GM23338 (cell line): ENCODE measurements around the gene MASP2. TPM values are rescaled to one million over a fixed set of nuclear protein-coding genes. Genes with fewer than 3 reads are reported as not detected.

ENCODE experiments used
- ATAC-seq: fragments of 200-7000 bp; cut with Tn5 transposase; 3 replicates; pipeline ENCODE4 v1.9.1; 2020
- DNase-seq: peaks from one replicate; pipeline ENCODE4 v3.0.0-alpha.2; 2015; ENCODE audit warnings: low spot score
- H2AFZ ChIP-seq: fragments of 200-600 bp; sonication (generic); 2 replicates; pipeline ENCODE4 v1.8.0; 2016; ENCODE audit warnings: antibody characterized with exemption, mild to moderate bottlenecking, moderate library complexity
- H3F3A ChIP-seq: fragments of 200-600 bp; sonication (generic); replicated peaks from 2 replicates; pipeline ENCODE4 v1.8.0; 2017; ENCODE audit warnings: antibody characterized with exemption, mixed run types, low read depth
- H3K27ac ChIP-seq: fragments of 200-600 bp; sonication (generic); 2 replicates; pipeline ENCODE4 v1.6.1; 2016; ENCODE audit warnings: low read depth
- H3K27me3 ChIP-seq: fragments of 200-600 bp; sonication (generic); 2 replicates; pipeline ENCODE4 v1.8.0; 2016; ENCODE audit warnings: mild to moderate bottlenecking, mixed run types, moderate library complexity; ENCODE audit not compliant: insufficient read depth
- H3K36me3 ChIP-seq: fragments of 200-600 bp; sonication (generic); 2 replicates; pipeline ENCODE4 v1.8.0; 2016; ENCODE audit warnings: mild to moderate bottlenecking; ENCODE audit not compliant: insufficient read depth
- H3K4me1 ChIP-seq: fragments of 200-600 bp; sonication (generic); 2 replicates; pipeline ENCODE4 v1.8.0; 2016; ENCODE audit warnings: mild to moderate bottlenecking, moderate library complexity; ENCODE audit not compliant: insufficient read depth
- H3K4me2 ChIP-seq: fragments of 200-600 bp; sonication (generic); 2 replicates; pipeline ENCODE4 v1.7.1; 2017; ENCODE audit warnings: mixed run types
- H3K4me3 ChIP-seq: fragments of 200-600 bp; sonication (generic); 2 replicates; pipeline ENCODE4 v1.6.1; 2016; ENCODE audit warnings: mixed run types
- H3K79me2 ChIP-seq: fragments of 200-600 bp; sonication (generic); replicated peaks from 2 replicates; pipeline ENCODE4 v1.8.0; 2017; ENCODE audit warnings: mild to moderate bottlenecking; ENCODE audit not compliant: insufficient read depth
- H3K9me2 ChIP-seq: fragments of 200-600 bp; sonication (generic); 2 replicates; pipeline ENCODE4 v1.8.0; 2017; ENCODE audit not compliant: insufficient read depth
- H4K20me1 ChIP-seq: fragments of 200-600 bp; sonication (generic); replicated peaks from 2 replicates; pipeline ENCODE4 v1.8.0; 2017; ENCODE audit warnings: mild to moderate bottlenecking; ENCODE audit not compliant: insufficient read depth
- H3K27ac Mint-ChIP-seq: 2 replicates; pipeline ENCODE4 v1.8.0; 2020; ENCODE audit warnings: inconsistent platforms, mild to moderate bottlenecking, moderate library complexity, mixed read lengths
- H3K27me3 Mint-ChIP-seq: 3 replicates; pipeline ENCODE4 v1.8.0; 2022; ENCODE audit warnings: low read depth, mild to moderate bottlenecking, moderate library complexity, mixed read lengths, inconsistent platforms; ENCODE audit not compliant: insufficient read depth, poor library complexity
- H3K36me3 Mint-ChIP-seq: 3 replicates; pipeline ENCODE4 v1.8.0; 2021; ENCODE audit warnings: low read depth, mild to moderate bottlenecking, inconsistent platforms, moderate library complexity, mixed read lengths
- H3K4me1 Mint-ChIP-seq: 3 replicates; pipeline ENCODE4 v1.8.0; 2020; ENCODE audit warnings: mild to moderate bottlenecking, inconsistent platforms, mixed read lengths
- H3K4me3 Mint-ChIP-seq: 3 replicates; pipeline ENCODE4 v1.8.0; 2021; ENCODE audit warnings: moderate library complexity, mild to moderate bottlenecking, inconsistent platforms, mixed read lengths
- H3K9me3 Mint-ChIP-seq: 3 replicates; pipeline ENCODE4 v1.8.0; 2020; ENCODE audit warnings: moderate library complexity, mild to moderate bottlenecking, inconsistent platforms, mixed read lengths
- CREB1 ChIP-seq: fragments of 250-450 bp; sonication (Bioruptor Pico); IDR thresholded peaks from 2 replicates; pipeline ENCODE4 v1.5.0; 2020; ENCODE audit warnings: low read depth, mild to moderate bottlenecking, moderate library complexity
- EZH2 ChIP-seq: fragments of 200-600 bp; sonication (generic); IDR thresholded peaks from one replicate; pipeline ENCODE4 v1.8.0; 2017; ENCODE audit warnings: antibody characterized with exemption, mild to moderate bottlenecking, low read depth; ENCODE audit not compliant: unreplicated experiment
- EZH2phosphoT487 ChIP-seq: fragments of 200-600 bp; sonication (generic); IDR thresholded peaks from one replicate; pipeline ENCODE4 v1.8.1; 2018; ENCODE audit warnings: antibody characterized with exemption; ENCODE audit not compliant: unreplicated experiment
- JUNB ChIP-seq: IDR thresholded peaks from one replicate; pipeline ENCODE4 v1.6.1; 2016; ENCODE audit warnings: antibody characterized with exemption; ENCODE audit not compliant: unreplicated experiment
- NANOG ChIP-seq: IDR thresholded peaks from 2 replicates; pipeline ENCODE4 v1.6.1; 2016; ENCODE audit warnings: antibody characterized with exemption, borderline replicate concordance
- POLR2AphosphoS5 ChIP-seq: IDR thresholded peaks from 2 replicates; pipeline ENCODE4 v1.6.1; 2016; ENCODE audit warnings: antibody characterized with exemption, low read depth
- STAT1 ChIP-seq: IDR thresholded peaks from one replicate; pipeline ENCODE4 v1.6.1; 2016; ENCODE audit warnings: antibody characterized with exemption; ENCODE audit not compliant: unreplicated experiment
- ZNF114 ChIP-seq: fragments of 250-450 bp; sonication (Bioruptor Pico); IDR thresholded peaks from 2 replicates; pipeline ENCODE4 v1.5.0; 2020; ENCODE audit warnings: mild to moderate bottlenecking, moderate library complexity
- ZNF331 ChIP-seq: fragments of 250-450 bp; sonication (Bioruptor Pico); IDR thresholded peaks from 2 replicates; pipeline ENCODE4 v1.5.0; 2020; ENCODE audit warnings: low read depth, mild to moderate bottlenecking, moderate library complexity
- polyA plus RNA-seq: library from polyadenylated mRNA; unstranded; fragments of >200 nt; fragmentation: Nextera tagmentation; extraction: Ambion mirVana; gene quantifications from 2 replicates; pipeline ENCODE4 v1.2.1, GENCODE V29; 2016
- total RNA-seq: library from RNA; depleted of rRNA; stranded (reverse); fragments of >200 nt; shearing (Covaris generic); gene quantifications from 2 replicates; pipeline ENCODE4 v1.2.3, GENCODE V29; 2014
- TF ChIP-seq, protein P1 (sequence below), 2 experiments: fragments of 200-600 bp in 1 of 2; sonication (generic) in 1 of 2; conservative IDR thresholded peaks; 2 replicates each; pipeline versions ENCODE4 v1.5.1 to v1.6.1; 2016 to 2017; ENCODE audit warnings: antibody characterized with exemption in 2 of 2, low read depth in 2 of 2, mild to moderate bottlenecking in 2 of 2, moderate library complexity in 1 of 2
- TF ChIP-seq, protein P2 (sequence below): IDR thresholded peaks from 2 replicates; pipeline ENCODE4 v1.6.1; 2016; ENCODE audit warnings: antibody characterized with exemption
- TF ChIP-seq, protein P3 (sequence below): fragments of 250-450 bp; sonication (Bioruptor Pico); IDR thresholded peaks from 2 replicates; pipeline ENCODE4 v1.5.0; 2020; ENCODE audit warnings: mild to moderate bottlenecking, moderate library complexity
- TF ChIP-seq, protein P4 (sequence below): IDR thresholded peaks from one replicate; pipeline ENCODE4 v1.6.1; 2018; ENCODE audit warnings: antibody characterized with exemption; ENCODE audit not compliant: unreplicated experiment

Gene MASP2
- total and polyA plus RNA-seq, 2 experiments from 2014 or later = 0.71 to 1.5 TPM

DNA sequence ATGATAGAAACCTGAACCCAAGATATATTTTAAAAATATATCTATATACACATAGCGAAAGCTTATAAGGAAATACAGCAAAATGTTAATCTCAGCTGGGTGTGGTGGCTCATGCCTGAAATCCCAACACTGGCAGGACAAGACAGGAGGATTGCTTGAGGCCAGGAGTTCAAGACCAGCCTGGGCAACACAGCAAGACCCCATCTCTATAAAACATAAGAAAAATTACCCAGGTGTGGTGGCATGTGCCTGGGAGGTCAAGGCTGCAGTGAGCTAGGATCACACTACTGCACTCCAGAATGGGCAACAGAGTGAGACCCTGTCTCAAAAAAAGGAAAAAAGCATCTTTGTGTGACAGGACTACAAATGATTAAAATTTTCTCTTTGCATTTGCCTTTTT is 18.8 kb upstream of the MASP2 start:
- Mint-ChIP-seq H3K36me3 (peaks cover 72% of the 10 kb centered on the region), H3K9me3 (no peaks in the 10 kb centered on the region), H3K4me3 (no peak overlapping the region), H3K27me3 (peaks cover under 1% of the 10 kb centered on the region), H3K4me1 (peaks cover 3% of the 10 kb centered on the region), H3K27ac (no peak overlapping the region)
- Histone ChIP-seq H2AFZ (no peak overlapping the region), H3K4me3 (no peak overlapping the region), H3K9me2 (no peaks in the 10 kb centered on the region), H3K4me2 (no peak overlapping the region), H4K20me1 (peaks cover 4% of the 10 kb centered on the region; the same call in 1 of the 2 replicates), H3K27ac (no peak overlapping the region), H3K4me1 (0 out of 2 replicates have a peak, but pooled peaks cover 5% of the 10 kb centered on the region), H3K27me3 (no peaks in the 10 kb centered on the region), H3F3A (peaks cover 39% of the 10 kb centered on the region), H3K36me3 (peaks cover 33% of the 10 kb centered on the region), H3K79me2 (peaks cover 2% of the 10 kb centered on the region; the same call in 1 of the 2 replicates)
- ATAC-seq = no peak
- no peak for DNase-seq
- TF ChIP-seq, protein P1, sequence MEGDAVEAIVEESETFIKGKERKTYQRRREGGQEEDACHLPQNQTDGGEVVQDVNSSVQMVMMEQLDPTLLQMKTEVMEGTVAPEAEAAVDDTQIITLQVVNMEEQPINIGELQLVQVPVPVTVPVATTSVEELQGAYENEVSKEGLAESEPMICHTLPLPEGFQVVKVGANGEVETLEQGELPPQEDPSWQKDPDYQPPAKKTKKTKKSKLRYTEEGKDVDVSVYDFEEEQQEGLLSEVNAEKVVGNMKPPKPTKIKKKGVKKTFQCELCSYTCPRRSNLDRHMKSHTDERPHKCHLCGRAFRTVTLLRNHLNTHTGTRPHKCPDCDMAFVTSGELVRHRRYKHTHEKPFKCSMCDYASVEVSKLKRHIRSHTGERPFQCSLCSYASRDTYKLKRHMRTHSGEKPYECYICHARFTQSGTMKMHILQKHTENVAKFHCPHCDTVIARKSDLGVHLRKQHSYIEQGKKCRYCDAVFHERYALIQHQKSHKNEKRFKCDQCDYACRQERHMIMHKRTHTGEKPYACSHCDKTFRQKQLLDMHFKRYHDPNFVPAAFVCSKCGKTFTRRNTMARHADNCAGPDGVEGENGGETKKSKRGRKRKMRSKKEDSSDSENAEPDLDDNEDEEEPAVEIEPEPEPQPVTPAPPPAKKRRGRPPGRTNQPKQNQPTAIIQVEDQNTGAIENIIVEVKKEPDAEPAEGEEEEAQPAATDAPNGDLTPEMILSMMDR (conservative IDR thresholded peaks at IDR 0.05; ENCODE audit: low read depth in 2 of 2) = no peak
- TF ChIP-seq CREB1 (CRISPR knock-in tag) (no peak), JUNB (no peak), STAT1 (no peak), ZNF114 (CRISPR knock-in tag) (no peak), ZNF331 (CRISPR knock-in tag) (no peak), POLR2AphosphoS5 (no peak), EZH2phosphoT487 (no peak), EZH2 (no peak), NANOG (no peak)
- TF ChIP-seq, protein P2, sequence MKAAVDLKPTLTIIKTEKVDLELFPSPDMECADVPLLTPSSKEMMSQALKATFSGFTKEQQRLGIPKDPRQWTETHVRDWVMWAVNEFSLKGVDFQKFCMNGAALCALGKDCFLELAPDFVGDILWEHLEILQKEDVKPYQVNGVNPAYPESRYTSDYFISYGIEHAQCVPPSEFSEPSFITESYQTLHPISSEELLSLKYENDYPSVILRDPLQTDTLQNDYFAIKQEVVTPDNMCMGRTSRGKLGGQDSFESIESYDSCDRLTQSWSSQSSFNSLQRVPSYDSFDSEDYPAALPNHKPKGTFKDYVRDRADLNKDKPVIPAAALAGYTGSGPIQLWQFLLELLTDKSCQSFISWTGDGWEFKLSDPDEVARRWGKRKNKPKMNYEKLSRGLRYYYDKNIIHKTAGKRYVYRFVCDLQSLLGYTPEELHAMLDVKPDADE = no peak
- TF ChIP-seq, protein P3, sequence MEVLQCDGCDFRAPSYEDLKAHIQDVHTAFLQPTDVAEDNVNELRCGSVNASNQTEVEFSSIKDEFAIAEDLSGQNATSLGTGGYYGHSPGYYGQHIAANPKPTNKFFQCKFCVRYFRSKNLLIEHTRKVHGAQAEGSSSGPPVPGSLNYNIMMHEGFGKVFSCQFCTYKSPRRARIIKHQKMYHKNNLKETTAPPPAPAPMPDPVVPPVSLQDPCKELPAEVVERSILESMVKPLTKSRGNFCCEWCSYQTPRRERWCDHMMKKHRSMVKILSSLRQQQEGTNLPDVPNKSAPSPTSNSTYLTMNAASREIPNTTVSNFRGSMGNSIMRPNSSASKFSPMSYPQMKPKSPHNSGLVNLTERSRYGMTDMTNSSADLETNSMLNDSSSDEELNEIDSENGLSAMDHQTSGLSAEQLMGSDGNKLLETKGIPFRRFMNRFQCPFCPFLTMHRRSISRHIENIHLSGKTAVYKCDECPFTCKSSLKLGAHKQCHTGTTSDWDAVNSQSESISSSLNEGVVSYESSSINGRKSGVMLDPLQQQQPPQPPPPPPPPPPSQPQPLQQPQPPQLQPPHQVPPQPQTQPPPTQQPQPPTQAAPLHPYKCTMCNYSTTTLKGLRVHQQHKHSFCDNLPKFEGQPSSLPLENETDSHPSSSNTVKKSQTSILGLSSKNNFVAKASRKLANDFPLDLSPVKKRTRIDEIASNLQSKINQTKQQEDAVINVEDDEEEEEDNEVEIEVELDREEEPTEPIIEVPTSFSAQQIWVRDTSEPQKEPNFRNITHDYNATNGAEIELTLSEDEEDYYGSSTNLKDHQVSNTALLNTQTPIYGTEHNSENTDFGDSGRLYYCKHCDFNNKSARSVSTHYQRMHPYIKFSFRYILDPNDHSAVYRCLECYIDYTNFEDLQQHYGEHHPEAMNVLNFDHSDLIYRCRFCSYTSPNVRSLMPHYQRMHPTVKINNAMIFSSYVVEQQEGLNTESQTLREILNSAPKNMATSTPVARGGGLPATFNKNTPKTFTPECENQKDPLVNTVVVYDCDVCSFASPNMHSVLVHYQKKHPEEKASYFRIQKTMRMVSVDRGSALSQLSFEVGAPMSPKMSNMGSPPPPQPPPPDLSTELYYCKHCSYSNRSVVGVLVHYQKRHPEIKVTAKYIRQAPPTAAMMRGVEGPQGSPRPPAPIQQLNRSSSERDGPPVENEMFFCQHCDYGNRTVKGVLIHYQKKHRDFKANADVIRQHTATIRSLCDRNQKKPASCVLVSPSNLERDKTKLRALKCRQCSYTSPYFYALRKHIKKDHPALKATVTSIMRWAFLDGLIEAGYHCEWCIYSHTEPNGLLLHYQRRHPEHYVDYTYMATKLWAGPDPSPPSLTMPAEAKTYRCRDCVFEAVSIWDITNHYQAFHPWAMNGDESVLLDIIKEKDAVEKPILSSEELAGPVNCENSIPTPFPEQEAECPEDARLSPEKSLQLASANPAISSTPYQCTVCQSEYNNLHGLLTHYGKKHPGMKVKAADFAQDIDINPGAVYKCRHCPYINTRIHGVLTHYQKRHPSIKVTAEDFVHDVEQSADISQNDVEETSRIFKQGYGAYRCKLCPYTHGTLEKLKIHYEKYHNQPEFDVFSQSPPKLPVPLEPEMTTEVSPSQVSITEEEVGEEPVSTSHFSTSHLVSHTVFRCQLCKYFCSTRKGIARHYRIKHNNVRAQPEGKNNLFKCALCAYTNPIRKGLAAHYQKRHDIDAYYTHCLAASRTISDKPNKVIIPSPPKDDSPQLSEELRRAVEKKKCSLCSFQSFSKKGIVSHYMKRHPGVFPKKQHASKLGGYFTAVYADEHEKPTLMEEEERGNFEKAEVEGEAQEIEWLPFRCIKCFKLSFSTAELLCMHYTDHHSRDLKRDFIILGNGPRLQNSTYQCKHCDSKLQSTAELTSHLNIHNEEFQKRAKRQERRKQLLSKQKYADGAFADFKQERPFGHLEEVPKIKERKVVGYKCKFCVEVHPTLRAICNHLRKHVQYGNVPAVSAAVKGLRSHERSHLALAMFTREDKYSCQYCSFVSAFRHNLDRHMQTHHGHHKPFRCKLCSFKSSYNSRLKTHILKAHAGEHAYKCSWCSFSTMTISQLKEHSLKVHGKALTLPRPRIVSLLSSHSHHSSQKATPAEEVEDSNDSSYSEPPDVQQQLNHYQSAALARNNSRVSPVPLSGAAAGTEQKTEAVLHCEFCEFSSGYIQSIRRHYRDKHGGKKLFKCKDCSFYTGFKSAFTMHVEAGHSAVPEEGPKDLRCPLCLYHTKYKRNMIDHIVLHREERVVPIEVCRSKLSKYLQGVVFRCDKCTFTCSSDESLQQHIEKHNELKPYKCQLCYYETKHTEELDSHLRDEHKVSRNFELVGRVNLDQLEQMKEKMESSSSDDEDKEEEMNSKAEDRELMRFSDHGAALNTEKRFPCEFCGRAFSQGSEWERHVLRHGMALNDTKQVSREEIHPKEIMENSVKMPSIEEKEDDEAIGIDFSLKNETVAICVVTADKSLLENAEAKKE (CRISPR knock-in tag) = no peak
- TF ChIP-seq, protein P4, sequence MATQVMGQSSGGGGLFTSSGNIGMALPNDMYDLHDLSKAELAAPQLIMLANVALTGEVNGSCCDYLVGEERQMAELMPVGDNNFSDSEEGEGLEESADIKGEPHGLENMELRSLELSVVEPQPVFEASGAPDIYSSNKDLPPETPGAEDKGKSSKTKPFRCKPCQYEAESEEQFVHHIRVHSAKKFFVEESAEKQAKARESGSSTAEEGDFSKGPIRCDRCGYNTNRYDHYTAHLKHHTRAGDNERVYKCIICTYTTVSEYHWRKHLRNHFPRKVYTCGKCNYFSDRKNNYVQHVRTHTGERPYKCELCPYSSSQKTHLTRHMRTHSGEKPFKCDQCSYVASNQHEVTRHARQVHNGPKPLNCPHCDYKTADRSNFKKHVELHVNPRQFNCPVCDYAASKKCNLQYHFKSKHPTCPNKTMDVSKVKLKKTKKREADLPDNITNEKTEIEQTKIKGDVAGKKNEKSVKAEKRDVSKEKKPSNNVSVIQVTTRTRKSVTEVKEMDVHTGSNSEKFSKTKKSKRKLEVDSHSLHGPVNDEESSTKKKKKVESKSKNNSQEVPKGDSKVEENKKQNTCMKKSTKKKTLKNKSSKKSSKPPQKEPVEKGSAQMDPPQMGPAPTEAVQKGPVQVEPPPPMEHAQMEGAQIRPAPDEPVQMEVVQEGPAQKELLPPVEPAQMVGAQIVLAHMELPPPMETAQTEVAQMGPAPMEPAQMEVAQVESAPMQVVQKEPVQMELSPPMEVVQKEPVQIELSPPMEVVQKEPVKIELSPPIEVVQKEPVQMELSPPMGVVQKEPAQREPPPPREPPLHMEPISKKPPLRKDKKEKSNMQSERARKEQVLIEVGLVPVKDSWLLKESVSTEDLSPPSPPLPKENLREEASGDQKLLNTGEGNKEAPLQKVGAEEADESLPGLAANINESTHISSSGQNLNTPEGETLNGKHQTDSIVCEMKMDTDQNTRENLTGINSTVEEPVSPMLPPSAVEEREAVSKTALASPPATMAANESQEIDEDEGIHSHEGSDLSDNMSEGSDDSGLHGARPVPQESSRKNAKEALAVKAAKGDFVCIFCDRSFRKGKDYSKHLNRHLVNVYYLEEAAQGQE = no peak
